Neural crest cell (in vitro differentiated cells): ENCODE results near the gene LDLRAD1. TPM values are rescaled to one million over a fixed set of nuclear protein-coding genes. Genes with fewer than 3 reads are reported as not detected.

Source experiments
- DNase-seq: peaks from one replicate; pipeline ENCODE4 v3.0.0; 2021; ENCODE audit warnings: low read depth, mixed read lengths, low spot score
- H3K27ac Mint-ChIP-seq: one replicate; pipeline ENCODE4 v1.8.0; 2021; ENCODE audit warnings: mild to moderate bottlenecking, mixed read lengths; ENCODE audit not compliant: unreplicated experiment
- H3K27me3 Mint-ChIP-seq: 2 replicates; pipeline ENCODE4 v1.8.0; 2021; ENCODE audit warnings: low read depth, mild to moderate bottlenecking, mixed read lengths
- H3K36me3 Mint-ChIP-seq: 2 replicates; pipeline ENCODE4 v1.8.0; 2021; ENCODE audit warnings: low read depth, mild to moderate bottlenecking, mixed read lengths
- H3K4me1 Mint-ChIP-seq: 2 replicates; pipeline ENCODE4 v1.8.0; 2021; ENCODE audit warnings: mixed read lengths
- H3K4me3 Mint-ChIP-seq: one replicate; pipeline ENCODE4 v1.8.0; 2021; ENCODE audit warnings: mild to moderate bottlenecking, mixed read lengths
- H3K9me3 Mint-ChIP-seq: 2 replicates; pipeline ENCODE4 v1.8.0; 2021; ENCODE audit warnings: mixed read lengths
- CTCF ChIP-seq: fragments of 200-600 bp; sonication (generic); conservative IDR thresholded peaks from 2 replicates; pipeline ENCODE4 v1.5.0; 2021; ENCODE audit warnings: antibody characterized with exemption, mild to moderate bottlenecking
- long read RNA-seq: library from polyadenylated mRNA; unstranded; transcript quantifications from one replicate; pipeline ENCODE4 v2.0.0, GENCODE V29; 2020
- total RNA-seq: library from RNA; stranded (reverse); gene quantifications from 2 replicates; pipeline ENCODE4 v1.2.1, GENCODE V29; 2021

Gene LDLRAD1, protein sequence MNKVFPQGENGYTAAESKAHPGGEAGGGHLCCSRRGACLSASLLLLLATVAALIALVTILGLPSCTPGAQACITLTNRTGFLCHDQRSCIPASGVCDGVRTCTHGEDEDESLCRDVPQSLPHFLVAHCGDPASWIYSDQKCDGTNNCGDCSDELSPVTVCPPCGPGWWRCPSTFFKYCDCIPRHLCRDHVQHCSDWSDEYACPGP
- not detected in 2 replicates for total RNA-seq
- long read RNA-seq: 0 reads

GRCh38 chr1:54017979-54018378 lies at the start of gene LDLRAD1:
Gene LDLRAD1, minus strand, starts transcription at chr1:54018186. Its CDS starts 74 bp downstream, at chr1:54018112.
- TF ChIP-seq CTCF: no peak
- peak within 1 kb of the TSS; percentile 71 for H3K27ac Mint-ChIP-seq
- H3K4me3 Mint-ChIP-seq: no peak within 1 kb of the TSS
- H3K9me3 Mint-ChIP-seq: no peaks in the 10 kb centered on the region
- no peaks in the 10 kb centered on the region for H3K4me1 Mint-ChIP-seq
- DNase-seq: no peak
- peaks cover 21% of the 10 kb centered on the region for H3K27me3 Mint-ChIP-seq
- no peaks in the 10 kb centered on the region for H3K36me3 Mint-ChIP-seq

GRCh38 chr1:54064299-54064698 lies 46.3 kb upstream of the LDLRAD1 start:
- Mint-ChIP-seq H3K4me3 (no peak overlapping the region), H3K27ac (no peak overlapping the region), H3K36me3 (no peaks in the 10 kb centered on the region), H3K27me3 (no peaks in the 10 kb centered on the region), H3K4me1 (no peaks in the 10 kb centered on the region), H3K9me3 (no peaks in the 10 kb centered on the region)
- DNase-seq: no peak
- TF ChIP-seq CTCF: no peak

- no peak for DNase-seq
- Mint-ChIP-seq H3K9me3 (no peaks in the 10 kb centered on the region), H3K4me1 (peaks cover 12% of the 10 kb centered on the region), H3K27me3 (no peaks in the 10 kb centered on the region), H3K27ac (peak overlapping the region; percentile 76), H3K4me3 (no peak overlapping the region), H3K36me3 (no peaks in the 10 kb centered on the region)
- no peak for TF ChIP-seq CTCF
Observed at GRCh38 chr1:54054438-54054749, 36.4 kb upstream of the LDLRAD1 start.

- Mint-ChIP-seq H3K36me3 (no peaks in the 10 kb centered on the region), H3K27me3 (no peaks in the 10 kb centered on the region), H3K27ac (peak overlapping the region; percentile 76), H3K4me1 (peaks cover 12% of the 10 kb centered on the region), H3K4me3 (no peak overlapping the region), H3K9me3 (no peaks in the 10 kb centered on the region)
- no peak for DNase-seq
- TF ChIP-seq CTCF: no peak
Observed at GRCh38 chr1:54053745-54054437, 35.9 kb upstream of the LDLRAD1 start.

DNA sequence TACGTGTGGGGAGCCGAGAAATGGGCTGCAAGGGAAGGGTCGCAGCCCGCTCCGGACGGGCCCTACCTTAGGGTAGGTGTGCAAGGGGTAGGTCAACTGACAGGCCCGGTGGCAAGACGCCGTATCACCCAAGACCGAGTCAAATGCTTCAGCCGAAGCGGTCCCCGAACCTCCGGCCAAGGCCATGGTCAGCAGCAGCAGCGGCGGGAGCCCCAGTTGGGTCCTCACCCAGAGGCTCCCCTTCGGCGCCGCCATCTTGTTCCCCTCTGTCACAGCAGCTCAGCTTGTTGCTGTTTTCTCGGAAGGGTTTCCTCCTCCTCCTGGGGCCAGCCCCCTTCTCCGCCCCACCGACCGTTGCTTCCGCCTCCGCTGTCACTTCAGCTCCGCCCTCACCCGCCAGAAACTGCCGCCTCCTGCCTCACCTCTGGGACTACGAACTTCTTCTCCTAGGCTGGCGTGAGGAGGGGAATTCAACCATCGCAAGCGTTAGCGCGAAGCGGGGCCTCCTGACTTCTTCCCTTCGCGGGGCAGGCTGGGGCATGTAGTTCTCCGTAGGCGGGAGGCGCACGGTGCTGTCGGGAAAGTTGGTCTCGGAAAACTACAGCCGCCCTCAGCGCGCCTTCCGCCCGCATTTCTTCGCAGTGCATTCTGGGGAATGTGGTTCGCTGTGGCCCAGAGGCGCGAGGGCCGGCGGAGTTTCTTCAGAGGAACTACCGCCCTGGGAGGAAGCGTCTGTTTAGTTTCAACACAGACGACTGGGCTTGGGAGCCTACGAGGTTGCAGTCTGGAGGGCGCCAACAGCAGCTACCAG lies 35.2 kb upstream of the LDLRAD1 start, which contains the start of the genes TCEANC2 and TMEM59:
Gene TCEANC2, plus strand, starts transcription at position 675 of the 811 bp plus-strand sequence. CDS start 815 bp downstream, outside the sequence.
Gene TMEM59, minus strand, starts transcription at position 271 of the 811 bp plus-strand sequence. Its CDS starts 16 bp downstream, at position 255.
- no peak for TF ChIP-seq CTCF
- H3K4me1 Mint-ChIP-seq: peaks cover 12% of the 10 kb centered on the region
- H3K27me3 Mint-ChIP-seq: no peaks in the 10 kb centered on the region
- H3K36me3 Mint-ChIP-seq: no peaks in the 10 kb centered on the region
- DNase-seq: peak; percentile 95
- H3K4me3 Mint-ChIP-seq: no peak within 1 kb of the TSS
- peak within 1 kb of the TSS; percentile 76 for H3K27ac Mint-ChIP-seq
- no peaks in the 10 kb centered on the region for H3K9me3 Mint-ChIP-seq
